Breast epithelium (tissue), 3 donors: Measurements from ENCODE around the gene SEMA4G.

Source experiments
- POLR2A ChIP-seq: fragments of 450-650 bp; IDR thresholded peaks from one replicate; pipeline ENCODE4 v1.6.1; 2016; ENCODE audit warnings: antibody characterized with exemption, mild to moderate bottlenecking, moderate library complexity
- TF ChIP-seq, protein P1 (sequence below), 3 donors: fragments of 450-650 bp; IDR thresholded peaks; one replicate each; pipeline ENCODE4 v1.5.1; 2016 to 2017; ENCODE audit warnings: antibody characterized with exemption in 3 of 3, mild to moderate bottlenecking in 3 of 3, moderate library complexity in 3 of 3

GRCh38 chr10:101016814-101017213, 47.5 kb downstream of the SEMA4G start:
- TF ChIP-seq, protein P1, sequence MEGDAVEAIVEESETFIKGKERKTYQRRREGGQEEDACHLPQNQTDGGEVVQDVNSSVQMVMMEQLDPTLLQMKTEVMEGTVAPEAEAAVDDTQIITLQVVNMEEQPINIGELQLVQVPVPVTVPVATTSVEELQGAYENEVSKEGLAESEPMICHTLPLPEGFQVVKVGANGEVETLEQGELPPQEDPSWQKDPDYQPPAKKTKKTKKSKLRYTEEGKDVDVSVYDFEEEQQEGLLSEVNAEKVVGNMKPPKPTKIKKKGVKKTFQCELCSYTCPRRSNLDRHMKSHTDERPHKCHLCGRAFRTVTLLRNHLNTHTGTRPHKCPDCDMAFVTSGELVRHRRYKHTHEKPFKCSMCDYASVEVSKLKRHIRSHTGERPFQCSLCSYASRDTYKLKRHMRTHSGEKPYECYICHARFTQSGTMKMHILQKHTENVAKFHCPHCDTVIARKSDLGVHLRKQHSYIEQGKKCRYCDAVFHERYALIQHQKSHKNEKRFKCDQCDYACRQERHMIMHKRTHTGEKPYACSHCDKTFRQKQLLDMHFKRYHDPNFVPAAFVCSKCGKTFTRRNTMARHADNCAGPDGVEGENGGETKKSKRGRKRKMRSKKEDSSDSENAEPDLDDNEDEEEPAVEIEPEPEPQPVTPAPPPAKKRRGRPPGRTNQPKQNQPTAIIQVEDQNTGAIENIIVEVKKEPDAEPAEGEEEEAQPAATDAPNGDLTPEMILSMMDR (IDR thresholded peaks at IDR 0.05), result no peak
- no peak for TF ChIP-seq POLR2A
